HG02798 (cell line): Measurements from ENCODE around the gene SKAP1.
"Not testable (repeated sequence)": the region's sequence is repeated elsewhere in the genome, so short reads cannot be mapped to it uniquely, and the experiment has no call there.

Experiments used
- ATAC-seq: cut with Tn5 transposase; IDR thresholded peaks from one replicate; pipeline ENCODE4 v1.9.1; 2021; ENCODE audit warnings: mild to moderate bottlenecking; ENCODE audit not compliant: unreplicated experiment, poor library complexity

SKAP1 gene

GRCh38 chr17:48186317-48186716 lies 243.7 kb downstream of the SKAP1 start:
- not testable (repeated sequence) for ATAC-seq

GRCh38 chr17:48184721-48185120 lies 245.3 kb downstream of the SKAP1 start:
- ATAC-seq = no peak

GRCh38 chr17:48181653-48182052 lies 248.4 kb downstream of the SKAP1 start:
- no peak for ATAC-seq

- no peak for ATAC-seq
These were observed 249.0 kb downstream of the SKAP1 start for GRCh38 chr17:48180842-48181629.

GRCh38 chr17:48179071-48179945 lies 250.7 kb downstream of the SKAP1 start:
- ATAC-seq = no peak

- no peak for ATAC-seq
These were observed 251.7 kb downstream of the SKAP1 start for GRCh38 chr17:48178317-48178716.

- no peak for ATAC-seq
These were observed 252.2 kb downstream of the SKAP1 start for GRCh38 chr17:48177816-48178215.

GRCh38 chr17:48176471-48176855 lies 253.6 kb downstream of the SKAP1 start:
- ATAC-seq = no peak

- no peak for ATAC-seq
These were observed 254.1 kb downstream of the SKAP1 start for GRCh38 chr17:48175692-48176470.

- ATAC-seq = no peak
These were observed 255.0 kb downstream of the SKAP1 start for GRCh38 chr17:48174833-48175523.

GRCh38 chr17:48173191-48173984 lies 256.6 kb downstream of the SKAP1 start:
- ATAC-seq = no peak

GRCh38 chr17:48169926-48170325 lies 260.1 kb downstream of the SKAP1 start:
- ATAC-seq = no peak

- no peak for ATAC-seq
These were observed 266.2 kb downstream of the SKAP1 start for GRCh38 chr17:48163809-48164208.

- no peak for ATAC-seq
These were observed 267.0 kb downstream of the SKAP1 start for GRCh38 chr17:48162946-48163506.

GRCh38 chr17:48162306-48162934 lies 267.6 kb downstream of the SKAP1 start:
- ATAC-seq = no peak

GRCh38 chr17:48161127-48161905 lies 268.7 kb downstream of the SKAP1 start:
- ATAC-seq = no peak

GRCh38 chr17:48160177-48161081 lies 269.6 kb downstream of the SKAP1 start:
- ATAC-seq = no peak
